ENCODE measurements around the gene AGK.
"Not testable (repeated sequence)": the region's sequence is repeated elsewhere in the genome, so short reads cannot be mapped to it uniquely, and the experiment has no call there.

AGK gene

DNA sequence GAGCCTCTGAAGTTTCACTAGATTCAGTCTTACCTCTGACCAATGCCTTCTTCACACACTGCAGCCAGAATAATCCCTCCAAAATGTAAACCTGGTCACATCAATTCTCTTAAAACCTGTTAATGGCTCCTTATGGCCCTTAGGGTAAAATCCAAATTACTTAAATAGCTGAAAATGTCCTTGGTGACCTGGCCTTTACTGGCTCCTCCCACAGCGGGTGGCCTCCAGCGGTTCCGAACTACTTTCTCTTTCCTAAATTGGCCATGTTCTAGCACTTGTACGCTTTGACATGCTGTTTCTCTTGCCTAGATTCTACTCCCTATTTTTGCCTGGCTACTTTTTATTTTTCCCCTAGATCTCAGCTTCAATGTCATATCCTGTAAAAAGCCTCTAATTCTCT, 36.1 kb downstream of the AGK start:
- DNase-seq: no peak

DNA sequence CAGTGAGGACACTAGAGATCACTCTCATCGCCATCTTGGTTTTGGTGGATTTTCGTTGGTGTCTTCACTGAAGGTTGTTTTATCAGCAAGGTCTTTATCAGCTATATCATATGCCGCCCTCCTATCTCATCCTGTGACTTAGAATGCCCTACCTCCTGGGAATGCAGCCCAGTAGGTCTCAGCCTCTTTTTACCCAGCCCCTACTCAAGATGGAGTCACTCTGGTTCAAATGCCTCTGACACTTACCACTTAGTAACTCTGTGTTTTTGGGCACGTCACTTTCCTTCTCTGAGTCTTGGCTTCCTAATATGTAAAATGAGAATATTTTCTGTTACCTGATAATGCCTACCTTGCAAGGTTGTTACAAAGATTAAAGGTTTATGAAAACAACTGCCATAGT, 37.7 kb downstream of the AGK start:
- no peak for DNase-seq

DNA sequence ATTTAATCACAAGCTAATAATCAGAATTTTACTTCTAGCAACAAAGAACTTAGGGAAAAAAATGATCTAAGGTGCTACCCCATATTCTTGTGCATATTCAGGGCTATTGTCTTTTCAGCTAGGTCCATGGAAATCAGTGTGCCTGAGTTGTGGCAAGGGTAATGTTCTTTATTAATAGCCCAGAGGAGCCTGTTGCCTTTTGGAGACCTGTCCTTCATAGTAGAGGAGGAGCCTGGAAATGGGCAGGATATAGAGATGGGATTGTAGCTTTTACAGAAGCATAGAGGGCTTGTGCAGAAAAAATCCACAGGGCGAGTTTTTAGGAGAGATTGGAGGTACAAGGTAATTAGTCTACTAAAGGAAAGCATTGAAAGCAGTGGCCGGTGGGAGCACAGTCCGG, 38.9 kb downstream of the AGK start:
- DNase-seq: no peak

DNA sequence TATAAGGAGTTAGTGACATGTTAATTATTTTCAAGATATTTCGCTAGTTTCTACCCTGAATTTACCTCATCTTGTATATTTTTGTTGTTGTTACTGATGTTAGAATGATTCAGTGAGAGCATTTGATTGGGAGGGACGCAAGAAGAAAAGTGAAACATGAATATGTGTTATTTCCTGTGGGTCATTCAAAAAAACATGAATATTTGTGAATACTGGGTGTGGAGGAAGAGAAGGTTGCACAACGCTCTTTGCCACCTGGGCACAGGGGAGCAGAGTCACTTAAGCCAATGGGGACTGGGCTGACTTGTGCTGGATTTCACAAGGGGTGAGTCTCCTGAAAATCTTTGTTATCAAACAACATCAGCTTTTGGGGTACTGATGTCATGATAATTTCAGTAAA, 39.5 kb downstream of the AGK start:
- no peak for DNase-seq

DNA sequence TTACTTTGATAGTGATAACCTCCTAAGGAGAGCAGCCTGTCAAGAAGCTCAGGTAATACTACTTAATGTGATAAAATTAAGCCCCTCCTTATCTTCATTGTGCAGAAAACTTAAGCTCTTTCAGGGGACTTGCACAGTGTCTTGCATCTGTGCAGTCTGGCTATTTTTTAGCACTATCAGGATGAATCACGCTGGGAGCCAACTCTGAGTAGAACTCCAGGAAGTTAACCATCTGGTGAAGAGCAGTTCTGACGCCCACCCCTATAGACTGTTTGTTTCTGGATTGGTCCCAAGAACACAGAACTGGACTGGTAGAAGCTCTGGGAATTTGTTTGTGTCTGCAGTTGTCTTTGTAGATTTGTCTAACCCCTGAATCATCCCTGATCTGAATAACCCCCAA, 41.9 kb downstream of the AGK start:
- DNase-seq: no peak

DNA sequence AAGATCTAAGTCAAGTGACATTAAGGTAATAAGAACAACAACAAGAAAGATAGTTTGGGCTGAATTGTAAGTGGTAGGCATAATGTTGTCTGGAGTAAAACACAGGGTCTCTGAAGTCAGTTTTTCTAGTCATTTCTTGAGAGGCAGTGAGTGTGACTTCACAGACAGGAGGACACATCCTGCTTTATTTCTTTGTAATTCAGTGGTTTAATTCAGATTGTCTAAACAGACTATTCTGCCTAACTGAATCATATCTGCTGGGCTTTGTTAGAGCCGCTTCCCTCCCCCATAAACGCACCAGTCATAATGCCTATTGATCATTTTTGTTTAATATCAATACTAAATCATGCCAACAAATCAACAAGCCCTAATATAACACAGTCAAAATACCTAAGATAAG, 46.8 kb downstream of the AGK start:
- no peak for DNase-seq

DNA sequence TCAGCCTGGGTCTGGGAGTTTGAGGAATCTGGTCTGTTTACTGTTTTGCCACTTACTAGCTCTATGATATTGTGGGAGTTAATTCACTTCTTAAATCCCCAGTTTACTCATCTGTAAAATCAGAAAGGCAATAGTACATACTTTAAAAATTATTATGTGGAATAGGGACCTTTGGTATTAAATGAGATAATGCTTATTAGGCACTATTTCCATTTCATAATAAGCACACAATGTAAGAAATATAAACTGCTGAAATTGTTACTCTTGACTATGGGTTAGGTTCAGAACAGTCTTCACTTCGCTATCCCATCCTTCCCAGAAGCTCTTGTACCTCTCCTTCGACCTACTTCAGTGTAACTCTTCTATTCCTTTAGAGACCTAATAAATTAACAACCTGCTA, 47.2 kb downstream of the AGK start:
- no peak for DNase-seq

DNA sequence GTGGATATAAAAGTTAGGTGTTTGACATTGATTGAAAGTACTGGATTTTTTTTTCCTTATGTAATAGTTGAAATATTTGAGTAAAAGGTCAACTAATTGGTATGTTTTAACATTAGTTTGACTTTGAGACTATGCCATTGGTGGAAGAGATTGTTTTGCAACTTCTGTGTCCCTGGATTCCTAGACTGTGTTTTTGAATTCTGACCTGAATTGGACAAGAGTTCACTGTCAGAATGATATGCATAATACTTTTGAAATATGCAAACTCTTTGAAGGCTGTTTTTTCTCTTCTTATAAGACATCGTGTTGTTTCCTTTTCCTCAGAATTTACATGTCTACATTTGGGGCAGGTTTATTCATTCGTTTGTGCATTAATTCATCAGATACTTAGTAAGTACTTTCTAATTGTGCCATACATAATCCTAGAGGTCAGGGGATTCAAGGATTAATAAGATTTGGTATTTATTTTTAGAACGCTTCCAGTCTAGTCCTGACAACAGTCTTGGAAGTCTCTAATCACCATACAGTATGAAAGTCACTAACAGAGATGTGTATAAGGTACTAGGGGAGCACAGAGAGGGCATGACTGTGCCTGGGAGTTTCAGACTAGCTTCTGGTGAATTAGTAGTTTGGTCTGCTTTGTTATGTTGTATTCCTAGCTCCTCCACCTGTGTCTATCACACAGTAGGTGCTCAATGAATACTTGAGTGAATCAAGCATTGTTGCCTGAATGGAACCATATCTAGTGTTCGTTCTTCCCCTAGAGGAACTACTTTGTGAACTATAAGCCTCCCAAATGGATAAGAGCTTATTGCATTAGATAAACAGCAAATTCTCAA, 49.2 kb downstream of the AGK start:
- DNase-seq: no peak

DNA sequence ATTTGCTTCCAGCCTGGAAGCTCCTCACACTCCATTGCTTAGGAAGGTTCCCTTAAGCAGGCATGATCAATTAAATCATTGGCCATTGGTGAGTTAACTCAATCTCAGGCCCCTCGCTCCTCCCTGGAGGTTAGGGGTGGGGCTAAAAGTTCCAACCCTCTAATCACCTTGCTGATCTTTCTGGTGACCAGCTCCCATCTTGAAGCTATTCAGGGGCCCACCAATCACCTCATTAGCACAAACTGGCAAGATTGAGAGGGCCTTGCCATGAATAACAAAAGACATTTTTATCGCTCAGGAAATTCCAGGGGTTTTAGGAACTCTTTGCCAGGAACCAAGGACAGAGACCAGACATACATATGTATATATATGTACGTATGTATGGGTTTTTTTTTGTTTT, 58.4 kb downstream of the AGK start:
- no peak for DNase-seq

DNA sequence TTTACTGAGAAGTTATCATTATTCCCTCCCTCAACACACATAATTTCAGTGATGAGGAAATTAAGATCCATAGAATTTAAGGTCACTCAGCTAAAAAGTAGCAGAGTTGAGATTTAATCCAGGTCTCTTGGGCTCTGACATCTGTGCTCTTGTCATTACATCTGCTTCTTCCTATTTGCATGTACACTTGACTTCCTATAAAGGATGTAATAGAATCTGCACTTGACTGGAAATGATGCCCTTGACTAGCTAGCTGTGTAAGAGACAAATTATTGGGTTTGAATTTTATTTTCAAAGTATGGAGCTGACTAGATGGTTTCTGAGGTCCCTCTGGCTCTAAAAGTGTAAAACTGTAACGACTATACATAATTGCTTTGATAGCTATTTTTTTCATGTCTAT, 59.5 kb downstream of the AGK start:
- DNase-seq: no peak

DNA sequence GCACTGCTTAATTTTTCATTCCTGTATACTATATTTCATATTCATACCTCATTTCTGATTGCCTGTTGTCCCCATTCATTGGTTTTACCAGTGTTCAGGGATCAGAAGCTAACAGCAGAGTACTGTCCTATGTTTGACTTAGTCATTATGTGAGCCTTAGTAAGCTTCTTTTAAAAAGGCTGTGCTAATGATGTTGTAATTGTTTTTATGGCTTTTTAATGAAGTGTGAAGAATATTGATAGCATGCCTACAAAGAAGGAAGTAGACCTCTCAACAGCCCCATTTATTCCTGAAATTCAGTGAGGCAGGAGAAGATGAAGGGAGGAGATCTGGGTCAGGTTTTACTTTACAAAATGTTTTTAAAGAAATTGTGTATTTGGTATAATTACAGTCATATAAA, 61.7 kb downstream of the AGK start:
- no peak for DNase-seq

DNA sequence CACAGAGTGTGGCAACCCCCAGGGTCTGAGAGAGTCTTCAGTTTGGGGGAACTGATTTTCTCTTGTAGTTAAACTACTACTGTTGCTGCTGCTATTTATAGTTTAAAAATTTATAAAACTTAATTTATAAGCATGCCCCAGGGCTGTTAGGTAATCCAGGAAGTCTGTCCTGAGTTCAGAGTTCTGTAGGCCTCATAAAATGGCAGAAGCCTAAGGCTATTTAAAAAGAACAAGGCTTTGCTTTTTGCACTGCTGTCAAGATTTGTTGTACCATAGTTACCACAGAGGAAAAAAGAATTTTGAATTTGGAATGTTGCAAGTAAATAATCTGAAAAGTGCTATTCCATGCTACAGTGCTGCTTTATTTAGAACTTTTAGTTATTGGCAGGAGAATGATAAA, 66.1 kb downstream of the AGK start:
- no peak for DNase-seq

DNA sequence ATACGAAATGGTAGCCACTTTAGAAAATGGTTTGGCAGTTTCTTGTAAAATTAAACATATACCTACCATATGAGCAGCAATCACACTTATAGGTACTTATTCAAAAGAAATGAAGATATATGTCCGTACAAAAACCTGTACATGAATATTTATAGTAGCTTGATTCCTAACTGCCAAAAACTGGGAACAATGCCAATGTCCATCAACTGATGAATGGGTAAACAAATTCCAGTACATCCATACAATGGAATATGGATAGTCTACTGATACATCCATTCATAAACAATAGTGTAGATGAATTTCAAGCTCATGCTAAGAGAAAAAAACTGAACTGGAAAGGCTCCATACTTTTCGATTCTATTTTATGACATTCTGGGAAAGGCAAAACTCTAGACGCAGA, 68.5 kb downstream of the AGK start:
- no peak for DNase-seq

DNA sequence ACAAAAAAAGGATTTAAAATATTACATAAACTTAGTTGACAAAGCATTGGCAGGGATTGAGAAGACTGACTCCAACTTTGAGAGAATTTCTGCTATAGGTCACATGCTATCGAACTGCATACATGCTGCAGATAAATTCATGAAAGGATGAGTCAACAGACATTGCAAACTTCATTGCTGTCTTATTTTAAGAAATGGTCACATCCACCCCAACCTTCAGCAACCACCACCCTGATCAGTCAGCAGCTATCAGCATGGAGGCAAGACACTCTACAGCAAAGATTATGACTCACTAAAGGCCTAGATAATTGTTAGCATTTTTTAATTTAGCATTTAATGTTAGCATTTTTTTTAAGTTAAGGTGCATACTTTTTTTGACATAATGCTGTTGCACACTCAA, 73.6 kb downstream of the AGK start:
- no peak for DNase-seq

DNA sequence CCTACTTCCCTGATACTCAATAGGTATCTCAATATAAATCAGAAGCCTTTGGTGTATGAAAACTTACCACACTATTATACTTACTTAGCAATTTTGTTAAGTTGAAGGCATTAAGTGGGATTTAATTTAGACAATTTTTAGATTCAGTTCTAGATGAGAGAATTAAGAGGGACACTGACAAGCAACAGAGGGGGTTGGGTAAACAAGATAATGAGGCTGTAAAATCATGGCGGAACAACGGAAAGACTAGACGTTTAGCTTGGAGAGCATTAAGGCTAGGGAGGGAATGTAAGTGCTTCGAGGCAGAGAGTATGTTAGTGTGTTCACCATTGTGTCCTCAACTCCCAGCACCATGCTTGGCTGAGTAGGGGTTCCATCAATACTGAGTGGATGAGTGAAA, 79.4 kb downstream of the AGK start:
- DNase-seq: no peak

DNA sequence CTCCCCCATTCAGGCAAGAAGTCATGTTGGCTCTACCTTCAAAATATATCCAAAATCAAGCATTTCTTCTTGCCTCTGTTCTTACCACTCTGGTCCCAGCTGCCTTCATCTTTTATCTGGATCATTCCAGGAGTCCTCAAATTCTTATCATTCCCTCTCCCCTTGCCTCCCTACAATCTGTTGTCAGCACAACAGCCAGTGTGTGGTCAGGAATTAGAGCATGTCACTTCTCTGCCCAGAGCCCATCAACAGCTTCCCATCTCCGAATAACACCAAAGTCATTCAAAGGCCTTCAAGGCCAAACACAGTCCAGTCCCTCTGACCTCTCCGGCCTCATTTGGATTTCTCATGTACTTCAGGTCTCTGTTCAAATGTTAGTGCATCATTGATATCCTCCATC, 80.3 kb downstream of the AGK start:
- no peak for DNase-seq

DNA sequence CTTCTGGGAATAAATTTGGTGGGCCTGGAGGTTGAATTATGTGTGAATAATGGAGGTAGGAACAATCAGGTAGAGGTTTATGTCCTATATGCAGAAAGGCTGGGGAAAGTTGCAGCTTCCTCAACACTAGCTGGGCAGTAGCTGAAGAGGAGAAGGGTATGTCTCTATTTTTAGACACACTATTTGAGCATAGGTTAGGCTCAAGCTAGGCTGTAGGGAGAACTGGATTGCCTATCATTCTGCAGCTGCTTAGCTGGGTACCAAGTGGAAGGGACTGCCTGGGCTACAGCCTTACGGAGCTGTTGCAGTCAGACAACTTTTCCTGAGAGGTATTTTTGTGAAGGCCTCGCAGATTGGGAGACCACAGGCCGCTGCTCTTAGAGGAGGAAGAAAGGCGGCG, 82.9 kb downstream of the AGK start:
- DNase-seq: no peak

DNA sequence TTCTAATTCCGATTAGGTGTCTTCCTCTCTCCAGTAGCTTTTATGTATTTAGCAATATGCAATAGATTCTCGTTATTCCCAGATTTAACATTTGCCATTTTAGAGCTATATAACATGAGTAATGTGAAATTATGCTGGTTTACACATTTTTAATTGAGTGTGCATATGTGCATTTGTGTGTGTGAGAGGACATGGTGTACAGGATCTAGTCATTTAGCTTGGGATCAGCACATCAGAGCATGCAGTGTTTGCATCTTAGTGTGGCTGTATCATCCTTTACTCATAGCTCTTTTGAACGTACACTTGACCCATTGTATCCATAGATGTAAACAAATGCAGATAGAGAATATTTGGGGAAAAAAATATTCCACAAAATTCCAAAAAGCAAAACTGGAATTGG, 84.8 kb downstream of the AGK start:
- DNase-seq: no peak

DNA sequence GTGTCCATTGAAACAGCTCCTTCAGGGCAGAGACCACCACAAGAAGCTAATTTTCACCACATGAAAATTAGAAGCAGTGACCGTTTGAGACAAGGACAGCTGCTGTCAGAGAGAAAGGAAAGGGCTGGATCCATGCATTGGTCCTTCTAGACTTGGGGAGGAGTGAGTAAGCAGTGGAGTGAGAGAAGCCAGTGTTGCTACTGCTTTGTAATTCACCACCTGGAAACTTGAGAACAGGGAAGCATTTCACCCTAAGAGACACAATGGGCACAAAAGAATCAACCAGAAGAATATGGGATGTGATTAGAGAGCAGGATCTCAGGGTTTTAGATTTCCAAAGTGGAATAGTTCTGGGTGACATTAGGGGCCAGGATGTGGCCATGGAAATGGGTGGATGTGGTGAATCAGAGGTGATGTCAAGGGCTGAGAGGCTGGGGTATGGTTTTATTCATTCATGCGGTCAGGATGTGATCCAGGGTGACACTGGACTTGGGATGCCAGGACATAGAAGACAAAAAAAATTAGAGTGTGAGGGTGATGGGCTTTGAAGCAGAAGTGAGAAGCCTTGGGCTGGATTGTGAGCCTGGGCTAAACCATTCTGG, 89.1 kb downstream of the AGK start:
- no peak for DNase-seq

DNA sequence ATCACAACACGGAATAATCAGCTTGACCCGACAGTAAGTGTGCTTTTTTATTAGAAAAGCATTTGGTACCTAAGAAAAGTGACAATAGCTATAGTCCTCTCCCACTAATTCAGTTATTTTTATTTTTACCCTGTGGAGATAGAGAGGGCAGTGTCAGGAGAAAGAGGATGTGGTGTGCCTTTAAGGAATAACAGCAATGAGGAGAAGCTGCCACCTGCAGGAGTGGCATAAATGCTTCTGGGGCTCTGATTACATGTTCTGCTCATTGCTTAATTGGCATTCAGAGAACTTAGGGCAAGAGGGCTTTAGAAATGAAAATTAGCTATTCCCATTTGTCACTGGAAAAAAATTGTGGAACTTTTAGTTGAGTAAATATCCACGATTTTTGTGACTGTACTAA, 90.7 kb downstream of the AGK start:
- DNase-seq: no peak

DNA sequence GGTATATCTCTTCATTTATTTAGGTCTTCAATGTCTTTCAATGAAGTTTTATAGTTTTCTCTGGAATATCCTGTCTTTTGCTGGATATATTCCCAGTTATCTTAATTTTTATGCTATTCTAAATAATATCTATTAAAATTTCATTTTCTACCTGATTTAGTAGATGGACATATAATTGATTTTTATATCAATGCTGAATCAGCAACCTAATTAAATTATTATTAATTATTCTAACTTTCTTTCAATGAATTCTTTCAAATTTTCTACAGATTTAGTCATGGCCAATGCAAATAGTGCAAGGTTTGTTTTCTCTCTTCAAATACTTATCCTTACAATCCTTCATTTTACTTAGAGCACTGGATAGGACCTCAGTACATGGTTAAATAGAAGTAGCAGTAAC, 94.0 kb downstream of the AGK start:
- no peak for DNase-seq

DNA sequence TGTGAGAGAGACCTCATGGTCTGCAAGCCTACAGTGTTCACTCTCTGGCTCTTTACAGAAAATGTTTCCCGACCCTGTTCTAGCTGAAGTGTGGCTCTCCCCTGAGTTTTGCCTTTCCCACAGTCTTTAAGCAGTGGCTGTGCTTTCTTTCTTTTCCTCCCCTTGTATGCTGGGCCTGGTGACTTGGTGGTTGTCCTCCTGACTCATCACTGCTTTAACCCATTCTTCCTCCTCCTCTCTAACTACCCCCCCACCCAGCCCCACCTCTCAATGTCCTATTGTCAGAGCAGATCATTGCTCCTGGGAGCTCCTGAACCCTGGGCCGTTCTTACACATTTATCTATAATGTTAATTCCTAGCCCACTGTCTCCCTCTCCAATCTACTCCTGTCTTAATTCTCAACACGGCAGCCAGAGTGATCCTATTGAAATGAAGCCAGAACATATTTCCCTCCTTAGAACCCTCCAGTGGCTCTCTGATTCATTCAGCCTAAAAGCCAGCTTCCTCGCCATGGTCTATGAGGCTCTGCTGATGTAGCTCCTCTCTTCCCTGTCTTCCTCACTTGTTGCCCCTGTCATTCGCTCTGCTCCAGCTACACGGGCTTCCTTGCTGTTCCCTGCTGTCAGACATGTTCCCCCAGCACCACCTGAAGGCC, 95.7 kb downstream of the AGK start:
- DNase-seq: no peak

DNA sequence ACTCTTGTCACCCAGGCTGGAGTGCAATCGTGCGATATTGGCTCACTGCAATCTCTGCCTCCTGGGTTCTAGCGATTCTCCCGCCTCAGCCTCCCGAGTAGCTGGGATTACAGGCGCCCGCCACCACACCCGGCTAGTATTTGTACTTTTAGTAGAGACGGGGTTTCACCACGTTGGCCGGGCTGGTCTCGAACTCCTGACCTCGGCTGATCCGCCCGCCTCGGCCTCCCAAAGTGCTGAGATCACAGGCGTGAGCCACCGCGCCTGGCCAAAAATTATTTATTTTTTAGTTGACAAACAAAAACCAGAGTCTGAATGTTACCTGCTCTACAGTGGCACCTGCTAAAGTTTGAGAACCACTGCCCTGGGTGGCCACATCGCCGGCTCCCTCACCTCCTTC, 96.5 kb downstream of the AGK start:
- DNase-seq: not testable (repeated sequence)

DNA sequence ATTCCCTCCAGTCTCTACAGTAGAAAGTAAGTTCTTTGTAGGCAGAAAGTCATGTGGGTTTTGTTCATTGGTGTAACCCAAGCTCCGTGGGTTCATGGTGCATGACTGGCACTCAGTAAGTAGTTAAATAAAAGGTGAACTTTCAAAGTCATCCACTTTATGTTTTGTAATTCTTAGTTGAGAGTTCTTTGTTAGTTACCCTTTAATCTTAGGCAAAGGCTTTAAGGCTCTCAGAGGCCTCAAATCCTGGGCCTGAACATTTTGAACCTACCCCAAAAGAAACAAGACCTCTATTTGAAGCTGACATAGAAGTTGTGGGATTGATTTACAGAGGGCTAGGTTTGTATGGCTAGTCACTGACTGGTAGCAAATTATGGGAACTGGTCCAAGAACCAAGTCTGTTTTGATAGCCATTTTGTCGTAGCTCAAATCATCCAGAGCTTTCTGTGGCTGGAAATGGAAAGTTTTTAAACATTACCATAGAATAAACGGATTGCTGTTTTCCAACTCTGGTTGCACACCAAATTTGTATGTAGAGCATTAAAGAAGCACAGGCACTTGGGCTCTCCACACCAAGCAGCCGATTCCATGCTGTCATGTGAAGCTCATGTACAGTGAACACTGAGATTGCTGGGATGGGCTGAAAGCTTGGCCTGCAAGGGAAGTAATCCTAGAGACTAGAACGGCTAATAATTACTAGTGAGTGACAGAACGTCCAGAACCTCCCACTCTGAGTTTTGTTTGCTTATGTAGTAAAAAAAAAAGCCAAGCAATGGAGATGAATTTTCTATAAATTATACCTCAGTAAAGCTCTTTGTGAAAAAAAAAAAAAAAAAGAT, 97.3 kb downstream of the AGK start:
- DNase-seq: no peak

All from activated CD8-positive, alpha-beta memory T cell treated with anti-CD3 and anti-CD28 coated beads, Interleukin-2, amount 50 U/mL, for 48 hours (primary cell).